Measurements from ENCODE around the gene PARK7.
A peak's percentile ranks its signal among the peaks of the same experiment; 100 is the strongest.
"Not testable (repeated sequence)": the region's sequence is repeated elsewhere in the genome, so short reads cannot be mapped to it uniquely, and the experiment has no call there.

PARK7 gene

DNA sequence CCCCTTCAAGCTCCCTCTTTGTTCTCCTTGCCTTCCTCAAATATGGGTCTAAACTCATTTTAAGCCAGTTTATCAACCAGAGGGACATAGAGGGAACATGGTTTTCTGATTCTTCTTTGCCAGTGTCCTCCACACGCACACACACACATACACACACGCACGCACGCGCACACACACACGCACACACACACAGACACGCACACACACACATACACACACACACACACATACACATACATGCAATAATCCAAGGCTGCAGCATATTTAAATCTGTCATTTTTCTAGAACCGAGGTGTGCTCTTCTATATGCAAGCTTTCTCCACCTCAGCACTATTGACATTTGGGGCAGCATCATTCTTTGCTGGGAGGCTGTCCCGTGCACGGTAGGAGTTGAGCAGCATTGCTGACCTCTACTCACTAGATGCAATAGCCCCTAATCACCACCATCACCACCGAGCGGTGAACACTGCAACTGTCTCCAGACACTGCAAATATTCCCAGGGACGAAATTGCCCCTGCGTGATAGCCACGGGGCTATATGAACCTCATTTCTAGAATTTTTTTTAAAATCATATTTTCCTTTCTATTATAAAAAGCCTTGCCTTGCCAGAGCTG is 28.9 kb upstream of the PARK7 start:
- TF ChIP-seq ZNF274 (IDR thresholded peaks at IDR 0.05; ENCODE audit: low read depth, low read length) = no peak

DNA sequence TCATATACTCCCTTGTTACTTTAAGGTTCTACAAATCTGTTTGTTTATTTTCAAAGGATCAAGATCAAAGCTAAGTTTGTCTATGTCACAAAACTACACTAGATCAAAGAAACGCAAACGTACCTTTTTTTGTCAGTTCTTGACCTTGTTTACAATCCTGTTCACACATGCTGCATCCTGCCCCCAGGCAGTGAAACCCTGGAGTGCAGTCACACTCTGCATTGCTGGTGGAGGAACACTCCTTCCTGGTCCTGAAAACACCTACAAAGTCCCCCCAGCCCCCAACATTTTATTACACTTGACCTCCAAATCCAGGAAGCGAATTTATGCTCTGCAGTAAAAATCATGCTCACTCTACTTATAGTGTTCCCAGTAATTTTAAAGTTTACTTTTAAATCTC is 23.4 kb upstream of the PARK7 start:
- TF ChIP-seq ZNF274 (IDR thresholded peaks at IDR 0.05; ENCODE audit: low read depth, low read length) = no peak
- H3K4me3 ChIP-seq (ENCODE audit: low read length) = no peak overlapping the region

More for the DNA sequence above, 28.9 kb upstream of the PARK7 start:
- no peak overlapping the region for H3K4me3 ChIP-seq (ENCODE audit: low read length)

DNA sequence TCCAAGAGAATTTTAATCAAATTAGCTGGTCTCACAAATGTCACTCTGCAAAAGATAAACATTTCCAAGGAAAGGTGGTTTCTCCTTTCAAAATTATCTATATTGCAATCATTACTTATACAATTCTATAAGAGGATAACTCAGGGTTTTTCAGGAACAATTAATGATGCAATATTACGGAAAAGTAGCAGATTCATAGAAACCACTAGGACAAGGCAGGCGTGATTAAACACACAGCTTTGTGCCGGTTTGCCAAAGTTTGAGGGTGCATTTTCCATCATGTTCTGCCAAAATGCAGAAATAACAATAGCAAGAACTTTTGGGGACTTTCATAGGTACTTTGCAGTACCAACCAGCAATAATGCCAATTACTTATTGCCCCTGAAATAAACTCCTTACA is 21.5 kb upstream of the PARK7 start:
- no peak for TF ChIP-seq ZNF274 (IDR thresholded peaks at IDR 0.05; ENCODE audit: low read depth, low read length)
- H3K4me3 ChIP-seq (ENCODE audit: low read length) = no peak overlapping the region

DNA sequence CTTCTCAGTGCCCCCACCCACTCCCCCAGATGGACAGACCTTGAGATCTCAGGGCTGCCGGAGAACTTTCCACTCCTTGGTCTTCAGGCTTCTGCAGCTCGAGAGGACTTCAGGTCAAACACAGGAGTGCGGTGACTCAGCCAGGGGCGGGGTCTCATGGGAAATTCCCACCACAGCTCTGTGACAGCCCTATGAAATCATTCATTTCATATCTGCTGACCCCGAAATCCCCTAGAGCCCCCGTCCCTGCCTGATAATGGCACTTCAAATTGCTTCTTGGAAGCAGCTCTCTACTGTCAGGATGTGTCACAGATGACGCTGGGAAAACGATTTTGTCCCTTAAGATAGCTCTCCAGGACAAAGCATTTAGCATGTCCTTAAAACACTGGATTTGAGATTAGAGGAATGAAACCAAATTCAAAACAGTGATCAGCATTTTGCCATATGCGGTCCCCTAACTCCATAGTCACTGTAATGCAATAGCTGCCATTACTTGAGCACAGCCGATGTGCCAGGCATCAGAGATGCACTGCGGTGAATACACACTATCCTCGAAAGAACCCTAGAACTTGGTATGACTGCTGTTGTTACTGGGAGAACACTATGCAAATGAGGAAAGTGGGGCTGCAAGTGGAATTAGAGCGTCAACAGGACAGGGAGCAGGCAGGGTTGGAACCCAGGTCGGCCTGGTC is 20.6 kb upstream of the PARK7 start, which contains the start of gene TNFRSF9:
Gene TNFRSF9 (minus strand): TSS at position 95 of the 692 bp plus-strand sequence. CDS start 845 bp downstream, outside the sequence.
- TF ChIP-seq ZNF274 (IDR thresholded peaks at IDR 0.05; ENCODE audit: low read depth, low read length) = no peak
- H3K4me3 ChIP-seq (ENCODE audit: low read length) = peak within 1 kb of the TSS; percentile 9

DNA sequence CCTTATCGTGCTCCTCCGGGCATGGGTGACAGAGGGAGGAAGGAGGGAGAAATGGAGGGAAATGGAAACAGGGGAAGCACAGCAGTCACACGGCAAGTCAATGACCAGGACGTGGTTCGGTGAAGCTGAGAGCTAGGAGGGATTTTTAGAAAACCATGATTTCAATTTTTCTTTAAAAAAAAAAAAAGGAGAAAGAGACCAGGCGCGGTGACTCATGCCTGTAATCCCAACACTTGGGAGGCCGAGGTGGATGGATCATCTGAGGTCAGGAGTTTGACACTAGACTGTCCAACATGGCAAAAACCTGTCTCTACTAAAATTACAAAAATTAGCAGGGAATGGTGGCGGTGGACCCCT is 20.1 kb upstream of the PARK7 start:
- no peak overlapping the region for H3K4me3 ChIP-seq (ENCODE audit: low read length)
- TF ChIP-seq ZNF274 (IDR thresholded peaks at IDR 0.05; ENCODE audit: low read depth, low read length) = no peak

DNA sequence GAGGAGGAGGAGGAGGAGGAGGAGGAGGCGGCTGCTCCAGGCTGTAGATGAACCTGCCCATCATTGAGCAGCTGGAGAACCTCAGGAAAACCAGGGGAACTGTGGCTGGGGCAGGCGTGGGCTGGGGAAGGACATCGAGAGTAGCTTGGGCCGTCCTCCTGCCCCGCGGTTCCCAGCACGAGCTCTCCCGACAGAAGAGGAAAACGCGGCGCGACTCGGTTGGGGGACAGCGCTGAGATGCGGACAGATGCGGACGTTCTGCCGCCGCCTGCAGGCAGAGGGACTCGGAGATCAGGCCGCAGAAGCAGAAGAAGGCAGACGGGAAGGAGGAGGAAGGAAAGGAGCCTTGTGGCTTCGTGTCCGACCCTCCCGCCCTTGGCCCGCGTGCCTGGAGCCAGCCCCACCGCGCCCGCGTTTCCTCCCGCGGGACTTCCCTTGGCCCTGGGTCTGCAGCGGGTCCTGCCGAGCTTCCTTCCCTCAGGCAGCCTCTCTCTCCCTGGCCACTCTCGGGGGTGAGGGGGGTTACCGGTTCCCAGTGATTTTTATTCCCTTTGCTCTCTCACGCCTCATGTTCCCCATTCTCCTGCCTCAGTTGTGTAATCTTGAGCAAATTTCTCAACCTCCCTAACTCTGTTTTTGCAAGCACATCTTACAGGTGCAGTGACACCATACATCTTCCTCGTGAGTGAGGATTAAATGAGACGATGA is 19.1 kb upstream of the PARK7 start:
- no peak overlapping the region; the same call in 1 of the 2 replicates for H3K4me3 ChIP-seq (ENCODE audit: low read length)
- no peak for TF ChIP-seq ZNF274 (IDR thresholded peaks at IDR 0.05; ENCODE audit: low read depth, low read length)

DNA sequence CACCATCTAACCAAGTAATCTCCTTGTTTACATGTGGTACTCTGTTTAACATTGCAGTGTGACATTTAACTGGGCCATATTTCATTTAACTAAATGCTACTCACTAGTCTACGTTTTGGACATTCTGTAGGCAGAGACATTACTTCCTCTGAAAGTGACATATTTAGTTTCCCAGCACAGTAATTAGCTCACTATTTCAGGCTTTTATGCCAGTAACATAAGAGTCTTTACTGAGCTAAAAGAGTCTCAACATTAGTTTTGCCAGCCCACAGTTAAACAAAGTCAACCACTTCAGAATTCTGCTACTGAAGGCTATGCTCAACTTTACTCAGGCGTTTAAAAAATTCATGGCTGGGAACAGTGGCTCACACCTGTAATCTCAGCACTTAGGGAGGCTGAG is 18.3 kb upstream of the PARK7 start:
- TF ChIP-seq ZNF274 (IDR thresholded peaks at IDR 0.05; ENCODE audit: low read depth, low read length) = no peak

DNA sequence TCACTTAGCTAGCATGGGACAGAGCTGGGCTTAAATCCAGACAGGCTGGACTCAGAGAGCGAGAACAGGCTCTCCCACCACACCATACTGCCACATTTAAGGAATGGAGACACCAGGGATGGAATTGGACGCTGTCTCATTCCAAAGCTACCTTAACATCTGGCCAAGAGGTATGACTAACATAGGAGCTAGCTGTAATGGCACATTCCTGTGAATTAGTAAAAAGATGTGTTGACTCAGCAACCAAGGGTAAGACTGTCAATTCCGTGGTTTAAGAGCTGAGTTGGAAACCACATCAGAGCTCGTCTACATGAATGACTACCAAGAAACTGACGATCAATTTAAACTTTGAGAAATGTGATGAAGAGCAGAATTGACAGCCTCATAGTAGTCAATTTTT is 12.6 kb upstream of the PARK7 start:
- no peak overlapping the region for H3K4me3 ChIP-seq (ENCODE audit: low read length)
- TF ChIP-seq ZNF274 (IDR thresholded peaks at IDR 0.05; ENCODE audit: low read depth, low read length) = no peak

More for the DNA sequence above, 18.3 kb upstream of the PARK7 start:
- no peak overlapping the region for H3K4me3 ChIP-seq (ENCODE audit: low read length)

DNA sequence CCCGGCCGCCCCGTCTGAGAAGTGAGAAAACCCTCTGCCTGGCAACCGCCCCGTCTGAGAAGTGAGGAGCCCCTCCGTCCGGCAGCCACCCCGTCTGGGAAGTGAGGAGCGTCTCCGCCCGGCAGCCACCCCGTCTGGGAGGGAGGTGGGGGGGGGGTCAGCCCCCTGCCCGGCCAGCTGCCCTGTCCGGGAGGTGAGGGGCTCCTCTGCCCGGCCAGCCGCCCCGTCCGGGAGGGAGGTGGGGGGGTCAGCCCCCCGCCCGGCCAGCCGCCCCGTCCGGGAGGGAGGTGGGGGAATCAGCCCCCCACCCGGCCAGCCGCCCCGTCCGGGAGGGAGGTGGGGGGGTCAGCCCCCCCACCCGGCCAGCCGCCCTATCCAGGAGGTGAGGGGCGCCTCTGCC is 8.7 kb upstream of the PARK7 start:
- H3K4me3 ChIP-seq (ENCODE audit: low read length) = not testable (repeated sequence)

DNA sequence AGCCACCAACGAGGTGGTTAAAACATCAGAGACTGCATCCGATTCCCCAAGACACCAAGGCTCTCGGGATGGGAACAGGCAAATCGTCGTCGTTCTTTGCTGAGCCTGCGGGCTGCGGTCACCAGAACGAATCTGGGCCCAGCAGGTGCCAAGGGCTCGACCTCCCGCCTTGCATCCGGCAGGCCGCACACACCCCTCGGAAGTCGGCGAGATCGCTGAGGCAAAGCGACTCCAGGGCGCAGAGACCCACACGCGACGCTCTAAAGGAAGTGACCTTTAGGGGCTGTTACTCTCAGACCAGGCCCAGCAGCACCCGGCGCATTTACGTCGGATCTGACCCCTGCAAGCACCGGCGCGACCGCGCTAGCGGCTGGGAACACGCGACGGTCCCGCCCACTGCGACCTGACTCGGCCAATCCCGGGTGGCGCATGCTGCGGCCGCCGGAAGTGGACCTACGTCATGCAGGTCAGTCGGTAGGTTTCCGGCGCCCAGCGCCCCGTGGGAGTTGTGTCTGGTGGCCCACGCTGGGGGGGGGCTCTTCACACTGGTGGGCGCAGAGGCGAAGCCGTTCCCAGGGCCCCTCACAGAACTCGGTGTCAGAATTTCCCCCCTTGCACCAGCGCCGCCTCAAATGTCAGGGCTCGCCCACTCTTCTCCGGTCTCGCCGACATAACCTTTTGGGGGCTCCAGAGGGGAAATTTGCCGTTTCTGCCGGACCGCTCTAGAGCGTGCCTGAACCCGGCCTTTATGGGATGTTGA is 7.5 kb upstream of the PARK7 start:
- H3K4me3 ChIP-seq (ENCODE audit: low read length) = peak overlapping the region; percentile 89
- TF ChIP-seq ZNF274 (IDR thresholded peaks at IDR 0.05; ENCODE audit: low read depth, low read length) = no peak

DNA sequence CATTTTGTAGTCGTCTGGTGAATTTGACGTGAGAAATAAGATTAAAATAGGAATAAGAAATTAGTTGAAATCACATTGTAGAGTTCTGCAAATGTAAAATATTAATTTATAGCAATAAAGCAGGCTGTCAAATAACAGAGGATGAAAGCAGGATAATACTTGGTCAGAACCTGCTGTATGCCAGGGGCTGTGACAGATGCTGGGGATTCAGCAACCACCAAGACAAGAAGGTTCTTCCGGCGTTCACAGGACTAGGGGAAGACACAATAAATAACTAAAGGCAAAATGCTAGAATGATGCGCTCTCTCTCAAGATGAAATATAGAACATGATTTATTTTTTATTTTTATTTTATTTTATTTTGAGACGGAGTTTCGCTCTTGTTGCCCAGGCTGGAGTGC is 6.8 kb upstream of the PARK7 start:
- TF ChIP-seq ZNF274 (IDR thresholded peaks at IDR 0.05; ENCODE audit: low read depth, low read length) = no peak
- peak overlapping the region; percentile 89 for H3K4me3 ChIP-seq (ENCODE audit: low read length)

DNA sequence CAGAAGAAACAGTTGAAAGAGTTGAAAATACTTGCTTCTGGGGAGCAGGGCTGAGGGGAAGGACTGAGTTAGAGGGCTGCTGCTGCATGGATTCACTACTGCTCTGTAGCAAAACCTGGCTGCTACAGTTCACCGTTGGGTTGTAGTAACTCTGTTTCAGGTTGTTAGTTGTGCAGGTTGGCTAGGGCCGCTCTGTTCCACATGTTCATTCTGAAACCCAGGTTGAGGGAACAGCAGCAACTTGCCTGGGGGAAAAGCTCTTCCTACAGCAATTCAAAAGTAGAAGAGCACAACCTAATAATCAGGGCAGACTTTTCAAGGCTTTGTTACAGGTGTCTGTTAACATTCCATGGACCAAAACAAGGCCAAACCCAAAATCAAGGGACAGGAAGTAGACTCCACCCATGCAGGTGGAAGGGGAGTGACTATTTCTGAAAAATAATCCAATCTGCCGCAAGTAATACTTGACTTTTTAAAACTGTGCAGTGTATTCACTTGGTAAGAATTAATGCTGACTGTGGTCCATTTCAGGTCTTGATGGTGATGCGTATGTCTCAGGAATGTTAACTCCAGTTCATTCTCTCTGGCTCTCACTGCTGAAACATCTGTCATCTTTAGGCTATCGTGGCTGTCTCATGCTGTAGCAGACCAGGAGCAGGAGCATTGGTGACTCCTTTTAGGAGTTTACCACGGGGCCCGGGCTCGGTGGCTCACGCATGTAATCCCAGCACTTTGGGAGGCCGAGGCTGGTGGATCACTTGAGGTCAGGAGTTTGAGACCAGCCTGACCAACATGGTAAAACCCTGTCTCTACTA is 5.1 kb upstream of the PARK7 start:
- TF ChIP-seq ZNF274 (IDR thresholded peaks at IDR 0.05; ENCODE audit: low read depth, low read length) = no peak
- H3K4me3 ChIP-seq (ENCODE audit: low read length) = no peak overlapping the region

DNA sequence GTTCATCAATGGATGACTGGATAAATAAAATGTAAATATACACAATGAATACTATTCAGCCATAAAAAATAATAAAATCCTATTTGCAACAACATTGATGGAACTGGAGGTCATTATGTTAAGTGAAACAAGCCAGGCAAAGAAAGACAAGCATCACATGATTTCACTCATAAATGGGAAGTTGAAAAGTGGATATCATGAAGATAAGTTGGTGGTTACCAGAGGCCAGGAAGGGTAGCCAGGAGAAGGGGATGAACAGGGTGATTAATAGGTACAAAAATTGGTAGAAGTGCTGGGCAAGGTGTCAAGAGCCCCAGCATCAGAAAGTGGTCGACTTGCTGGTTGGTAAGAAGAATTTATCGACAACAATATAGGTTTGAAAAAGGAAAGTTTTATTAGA is 1.3 kb upstream of the PARK7 start:
- peak overlapping the region; percentile 93; the same call in 1 of the 2 replicates for H3K4me3 ChIP-seq (ENCODE audit: low read length)
- no peak for TF ChIP-seq ZNF274 (IDR thresholded peaks at IDR 0.05; ENCODE audit: low read depth, low read length)

DNA sequence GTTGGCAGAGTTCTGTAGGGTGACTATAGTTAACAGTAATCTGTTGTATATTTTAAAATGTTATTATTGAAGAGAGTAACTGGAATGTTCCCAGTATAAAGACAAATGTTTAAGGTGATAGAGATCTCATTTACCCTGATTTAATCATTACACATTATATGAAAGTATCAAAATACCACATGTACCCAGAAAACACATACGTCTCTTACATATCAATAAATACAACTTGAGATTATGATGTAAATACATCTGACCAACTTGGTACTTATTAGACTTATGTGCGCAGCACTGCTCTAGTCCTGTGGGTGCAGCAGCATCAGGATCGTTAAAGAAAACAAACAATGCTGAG is 670 bp upstream of the PARK7 start:
- H3K4me3 ChIP-seq (ENCODE audit: low read length) = peak overlapping the region; percentile 93
- TF ChIP-seq ZNF274 (IDR thresholded peaks at IDR 0.05; ENCODE audit: low read depth, low read length) = no peak

Measured in GM08714 (cell line).